BJ (cell line): Measurements from ENCODE around the gene MAPKAP1. TPM values are rescaled to one million over a fixed set of nuclear protein-coding genes. Genes with fewer than 3 reads are reported as not detected.

Experiments
- CTCF ChIA-PET: fragments of 350-600 bp; formaldehyde crosslinking; extraction: SDS; loops from one replicate; lab custom pipeline; 2021; ENCODE audit warnings: antibody characterized with exemption, inconsistent platforms; lab: Yijun Ruan, JAX
- POLR2A ChIA-PET: fragments of 300-600 bp; sonication (Branson Sonifier 250); formaldehyde crosslinking; extraction: SDS; loops from one replicate; lab custom pipeline; 2021; ENCODE audit warnings: antibody characterized with exemption; lab: Charles Lee
- DNase-seq: peaks from one replicate; pipeline ENCODE4 v3.0.0-alpha.2; 2011; ENCODE audit warnings: low read depth
- H3K27me3 ChIP-seq: 2 replicates; pipeline ENCODE4 v1.6.0; 2011; ENCODE audit warnings: low read length; ENCODE audit not compliant: control insufficient read depth, insufficient read depth
- H3K36me3 ChIP-seq: 2 replicates; pipeline ENCODE4 v1.5.1; 2011; ENCODE audit warnings: low read length; ENCODE audit not compliant: control insufficient read depth, insufficient read depth
- H3K4me3 ChIP-seq: 2 replicates; pipeline ENCODE4 v1.5.1; 2011; ENCODE audit warnings: low read depth, mild to moderate bottlenecking, control low read depth, low read length
- CTCF ChIP-seq: IDR thresholded peaks from 2 replicates; pipeline ENCODE4 v1.5.1; 2011; ENCODE audit warnings: low read depth, mild to moderate bottlenecking, control low read depth, inconsistent platforms, low read length, moderate library complexity; ENCODE audit not compliant: insufficient read depth
- polyA plus RNA-seq: library from polyadenylated mRNA; depleted of rRNA; stranded (reverse); fragments of >200 nt; gene quantifications from 2 replicates; pipeline ENCODE4 v1.2.3, GENCODE V29; 2011

Gene MAPKAP1
- polyA plus RNA-seq, 1 experiment, result 113 TPM

GRCh38 chr9:125436613-125437443 is 270.2 kb downstream of the MAPKAP1 start:
- no peak for TF ChIP-seq CTCF

GRCh38 chr9:125435776-125436612 is 271.0 kb downstream of the MAPKAP1 start:
- no peak overlapping the region for H3K4me3 ChIP-seq
- H3K27me3 ChIP-seq, result no peaks in the 10 kb centered on the region
- TF ChIP-seq CTCF, result no peak
- POLR2A ChIA-PET, result no interaction called here
- DNase-seq, result no peak
- CTCF ChIA-PET, result no interaction called here
- H3K36me3 ChIP-seq, result peaks cover 13% of the 10 kb centered on the region

More at GRCh38 chr9:125436613-125437443, 270.2 kb downstream of the MAPKAP1 start:
- no peak overlapping the region for H3K4me3 ChIP-seq
- POLR2A ChIA-PET, result no interaction called here
- CTCF ChIA-PET, result no interaction called here
- no peaks in the 10 kb centered on the region for H3K27me3 ChIP-seq
- no peak for DNase-seq
- peaks cover 13% of the 10 kb centered on the region for H3K36me3 ChIP-seq

GRCh38 chr9:125434986-125435775 is 271.8 kb downstream of the MAPKAP1 start:
- ChIA-PET POLR2A (no interaction called here), CTCF (no interaction called here)
- H3K27me3 ChIP-seq, result no peaks in the 10 kb centered on the region
- peaks cover 13% of the 10 kb centered on the region for H3K36me3 ChIP-seq
- DNase-seq, result no peak
- no peak for TF ChIP-seq CTCF
- H3K4me3 ChIP-seq, result no peak overlapping the region

GRCh38 chr9:125433461-125434011 is 273.5 kb downstream of the MAPKAP1 start:
- TF ChIP-seq CTCF, result no peak
- CTCF ChIA-PET, result no interaction called here
- Histone ChIP-seq H3K36me3 (peaks cover 4% of the 10 kb centered on the region; the same call in 1 of the 2 replicates), H3K27me3 (no peaks in the 10 kb centered on the region), H3K4me3 (no peak overlapping the region)
- no peak for DNase-seq
- POLR2A ChIA-PET, result no interaction called here
